GM19043 (cell line): ENCODE measurements around the gene UBR3.
"Not testable (repeated sequence)": the region's sequence is repeated elsewhere in the genome, so short reads cannot be mapped to it uniquely, and the experiment has no call there.

Source experiments
- ATAC-seq: cut with Tn5 transposase; IDR thresholded peaks from one replicate; pipeline ENCODE4 v1.9.1; 2021; ENCODE audit warnings: low read depth; ENCODE audit not compliant: unreplicated experiment

UBR3 gene

DNA sequence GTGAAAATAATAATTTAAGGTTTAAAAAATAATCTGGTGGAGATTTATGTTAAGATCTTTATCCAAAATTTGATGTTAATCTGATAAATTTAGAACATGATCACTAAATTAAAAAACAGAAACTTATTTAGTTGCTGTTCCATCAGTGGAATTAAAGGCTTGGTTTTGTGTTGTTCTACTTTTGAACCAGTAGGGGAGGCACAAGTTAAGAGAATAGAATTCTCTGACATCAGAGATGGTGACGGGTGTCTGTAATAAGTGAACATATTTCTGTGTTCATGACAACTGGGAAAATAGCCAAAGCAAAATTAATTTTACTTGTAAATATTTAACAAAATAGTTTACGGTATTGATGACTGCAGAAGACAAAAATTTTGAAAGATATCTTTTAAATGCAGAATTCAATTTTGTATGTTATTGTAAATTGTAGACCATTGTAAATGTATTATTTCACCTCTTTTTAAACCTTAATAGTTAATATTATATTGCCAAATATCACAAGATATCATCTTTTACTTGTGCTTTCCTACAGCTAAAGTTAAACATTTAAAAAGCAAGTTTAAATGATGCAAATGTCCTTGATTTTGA, 106.0 kb downstream of the UBR3 start:
- ATAC-seq, result peak; percentile 89

DNA sequence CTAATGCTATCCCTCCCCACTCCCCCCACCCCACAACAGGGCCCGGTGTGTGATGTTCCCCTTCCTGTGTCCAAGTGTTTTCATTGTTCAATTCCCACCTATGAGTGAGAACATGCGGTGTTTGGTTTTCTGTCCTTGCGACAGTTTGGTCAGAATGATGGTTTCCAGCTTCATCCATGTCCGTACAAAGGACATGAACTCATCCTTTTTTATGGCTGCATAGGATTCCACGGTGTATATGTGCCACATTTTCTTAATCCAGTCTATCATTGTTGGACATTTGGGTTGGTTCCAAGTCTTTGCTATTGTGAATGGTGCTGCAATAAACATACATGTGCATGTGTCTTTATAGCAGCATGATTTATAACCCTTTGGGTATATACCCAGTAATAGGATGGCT, 109.4 kb downstream of the UBR3 start:
- ATAC-seq, result not testable (repeated sequence)

DNA sequence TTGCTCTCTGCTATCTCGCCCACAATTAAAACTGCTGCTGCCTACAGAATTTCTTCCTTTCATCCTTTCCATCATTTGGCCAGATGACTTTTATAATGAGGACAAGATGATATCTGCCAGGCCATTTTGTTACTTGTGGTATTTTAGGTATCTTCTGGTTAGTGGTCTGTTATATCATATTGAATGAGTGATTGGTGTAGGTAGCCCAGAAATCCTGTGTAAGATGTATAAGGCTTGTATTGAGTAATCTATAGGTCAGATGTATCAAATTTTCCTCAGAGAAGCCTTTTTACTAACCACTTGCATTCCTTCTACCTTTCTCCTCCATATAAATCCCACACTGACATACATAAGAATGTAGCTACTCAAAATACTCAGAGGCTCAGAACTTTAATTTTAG, 118.3 kb downstream of the UBR3 start:
- ATAC-seq, result no peak

DNA sequence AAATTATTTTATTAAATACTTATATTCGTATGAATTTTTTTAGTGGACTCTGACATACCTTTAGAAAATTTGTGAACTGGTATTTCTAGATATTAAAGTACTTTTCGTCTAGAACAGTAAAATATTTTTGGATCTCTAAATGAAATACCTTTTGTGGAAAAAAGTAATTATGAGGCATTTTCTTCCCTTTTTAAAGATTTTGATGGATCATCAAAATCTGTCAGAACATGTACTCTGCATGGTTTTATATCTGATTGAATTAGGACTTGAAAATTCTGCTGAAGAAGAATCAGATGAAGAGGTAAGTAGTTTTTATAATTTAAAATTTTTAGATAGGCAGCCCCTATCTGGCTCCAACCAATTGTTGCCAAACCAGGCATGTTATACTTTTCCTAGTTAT, 118.8 kb downstream of the UBR3 start:
- no peak for ATAC-seq

DNA sequence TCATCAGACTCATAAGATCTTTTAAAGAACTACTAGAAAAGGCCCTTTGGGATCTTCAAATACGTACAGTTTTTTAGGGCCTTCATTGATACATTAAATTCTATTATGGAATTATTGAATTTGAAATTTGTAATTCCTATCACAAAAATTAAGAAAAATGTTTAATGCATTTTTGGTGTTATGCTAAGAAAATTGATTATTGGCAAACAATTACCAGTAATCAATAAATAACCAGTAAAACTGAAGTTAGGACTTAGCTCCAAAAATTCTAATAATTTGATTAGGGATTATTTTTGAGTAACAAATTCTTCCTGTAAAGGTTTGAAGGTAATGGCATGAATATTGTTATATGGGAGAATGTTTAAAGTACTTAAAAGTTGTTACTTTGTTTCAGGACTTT, 119.3 kb downstream of the UBR3 start:
- no peak for ATAC-seq

DNA sequence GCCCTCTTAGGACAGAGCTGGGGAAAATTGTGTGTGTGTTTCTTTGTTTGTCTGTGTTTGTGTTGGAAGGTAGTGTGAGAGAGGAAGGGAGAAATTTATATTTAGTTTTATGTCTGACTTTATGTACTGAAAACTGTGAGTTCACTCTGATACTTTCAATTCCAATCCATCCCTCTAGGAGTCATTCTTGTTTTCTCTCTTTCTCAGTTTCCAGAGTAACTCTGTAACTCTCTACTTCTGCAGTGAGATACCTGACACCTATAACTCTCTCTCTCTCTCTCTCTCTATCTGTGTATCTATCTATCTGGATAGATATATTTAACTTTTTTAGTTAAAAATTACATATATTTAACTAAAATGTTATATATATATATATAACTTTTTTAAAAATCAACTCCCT, 128.7 kb downstream of the UBR3 start:
- ATAC-seq, result no peak

DNA sequence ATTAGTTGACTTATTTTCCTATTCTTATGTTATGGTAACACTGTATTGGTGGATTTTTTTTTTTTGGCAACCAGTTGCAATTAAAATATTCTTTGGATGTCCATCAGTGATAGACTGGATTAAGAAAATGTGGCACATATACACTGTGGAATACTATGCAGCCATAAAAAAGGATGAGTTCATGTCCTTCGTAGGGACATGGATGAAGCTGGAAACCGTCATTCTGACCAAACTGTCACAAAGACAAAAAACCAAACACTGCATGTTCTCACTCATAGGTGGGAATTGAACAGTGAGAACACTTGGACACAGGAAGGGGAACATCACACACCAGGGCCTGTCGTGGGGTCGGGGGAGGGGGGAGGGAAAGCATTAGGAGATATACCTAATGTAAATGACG, 130.0 kb downstream of the UBR3 start:
- not testable (repeated sequence) for ATAC-seq

DNA sequence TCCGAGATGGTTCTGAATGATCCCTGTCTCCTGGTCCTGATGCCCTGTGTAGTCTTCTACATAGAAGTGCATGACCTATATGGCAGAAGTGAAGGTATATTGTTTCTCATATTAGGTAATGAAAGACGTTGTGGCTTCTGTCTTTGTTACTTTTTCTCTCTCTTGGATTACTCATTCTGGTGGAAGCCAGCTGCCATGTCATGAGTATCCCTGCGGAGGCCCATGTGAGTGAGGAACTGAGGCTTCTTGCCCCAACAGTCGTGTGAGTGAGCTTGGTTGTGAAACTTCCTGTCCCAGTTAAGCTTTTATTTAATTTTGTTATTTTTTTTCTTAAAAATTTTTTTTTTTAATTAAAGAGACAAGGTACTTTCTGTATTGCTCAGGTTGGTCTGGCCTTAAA, 134.7 kb downstream of the UBR3 start:
- ATAC-seq, result no peak

DNA sequence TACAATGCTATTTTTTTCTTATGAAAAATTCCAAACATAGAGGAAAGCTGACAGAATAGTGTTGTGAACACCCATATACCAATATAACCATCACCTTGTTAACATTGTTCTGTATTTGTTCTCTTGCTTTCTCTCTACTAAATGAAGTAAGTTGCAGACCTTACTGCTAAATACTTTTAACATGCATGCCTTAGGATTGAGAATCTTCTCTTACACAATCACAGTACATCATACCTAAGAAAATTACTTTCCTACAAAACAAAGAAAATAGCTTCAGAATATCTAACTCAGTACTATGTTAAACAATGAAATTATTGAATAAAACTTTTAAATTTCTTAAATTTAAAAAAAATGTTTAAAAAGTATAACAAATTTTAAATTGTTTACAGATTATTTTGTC, 136.5 kb downstream of the UBR3 start:
- no peak for ATAC-seq

DNA sequence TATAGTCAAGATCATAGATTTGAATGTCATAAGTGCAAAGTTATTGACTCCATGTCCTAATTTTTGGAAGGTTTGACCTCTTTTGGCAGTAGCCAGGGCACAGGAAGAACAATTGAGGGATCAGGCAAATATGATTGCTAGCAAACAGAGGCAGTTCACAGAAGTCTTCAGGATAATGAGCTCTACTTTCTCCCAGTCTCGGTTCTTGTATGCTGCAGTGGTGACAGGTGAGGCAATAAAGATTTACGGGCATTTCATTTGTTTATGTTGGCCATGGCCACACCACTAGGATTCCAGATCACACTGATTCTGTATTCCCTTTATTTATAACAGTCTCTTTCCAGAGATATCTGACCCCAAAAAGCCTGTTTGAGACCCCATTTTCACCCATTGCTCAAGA, 137.5 kb downstream of the UBR3 start:
- ATAC-seq, result no peak

DNA sequence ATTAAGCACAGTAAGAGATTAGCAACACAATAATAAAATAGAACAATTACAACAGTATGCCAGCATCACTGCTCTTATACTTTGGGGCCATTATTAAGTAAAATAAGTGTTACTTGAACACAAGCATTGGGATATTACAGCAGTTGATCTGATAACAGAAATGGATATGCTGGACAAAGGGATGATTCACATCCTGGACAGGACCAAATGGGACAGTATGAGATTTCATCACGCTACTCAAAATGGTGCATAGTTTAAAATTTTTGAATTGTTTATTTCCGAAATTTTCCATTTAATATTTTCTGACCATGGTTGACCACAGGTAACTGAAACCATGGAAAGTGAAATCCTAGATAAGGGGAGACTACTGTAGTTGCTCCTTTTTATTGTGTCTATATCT, 138.2 kb downstream of the UBR3 start:
- ATAC-seq, result no peak

DNA sequence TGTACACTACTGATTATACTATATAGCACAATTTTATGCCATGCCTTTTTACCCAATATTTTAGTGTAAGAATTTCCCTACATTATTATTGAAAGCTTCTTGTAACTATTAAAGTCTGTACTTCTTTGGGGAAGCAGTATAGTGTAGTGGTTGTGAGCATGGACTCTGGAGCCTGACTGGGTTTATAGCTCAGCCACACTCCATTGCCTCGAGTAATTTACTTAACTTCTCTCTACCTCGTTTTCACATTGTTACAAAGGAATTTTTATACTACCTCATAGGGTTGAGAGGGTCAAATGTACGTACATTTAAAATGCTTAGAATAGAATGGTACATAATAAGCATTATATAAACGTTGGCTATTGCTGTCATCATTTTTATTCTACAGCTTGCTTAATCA, 139.2 kb downstream of the UBR3 start:
- no peak for ATAC-seq

DNA sequence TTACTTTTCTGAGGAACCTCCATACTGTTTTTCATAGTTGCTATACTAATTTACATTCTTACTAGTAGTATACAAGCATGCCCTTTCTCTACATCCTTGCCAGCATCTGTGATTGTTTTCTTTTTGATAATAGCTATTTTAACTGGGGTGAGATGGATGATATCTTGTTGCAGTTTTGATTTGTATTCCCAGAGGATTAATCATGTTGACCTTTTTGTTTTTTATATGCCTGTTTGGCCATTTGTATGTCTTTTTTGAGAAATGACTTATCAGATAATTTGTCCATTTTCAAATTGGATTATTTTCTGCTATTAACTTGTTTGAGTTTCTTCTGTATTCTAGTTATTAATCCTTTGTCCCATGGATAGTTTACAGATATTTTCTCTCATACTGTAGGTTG, 141.5 kb downstream of the UBR3 start:
- ATAC-seq, result no peak

DNA sequence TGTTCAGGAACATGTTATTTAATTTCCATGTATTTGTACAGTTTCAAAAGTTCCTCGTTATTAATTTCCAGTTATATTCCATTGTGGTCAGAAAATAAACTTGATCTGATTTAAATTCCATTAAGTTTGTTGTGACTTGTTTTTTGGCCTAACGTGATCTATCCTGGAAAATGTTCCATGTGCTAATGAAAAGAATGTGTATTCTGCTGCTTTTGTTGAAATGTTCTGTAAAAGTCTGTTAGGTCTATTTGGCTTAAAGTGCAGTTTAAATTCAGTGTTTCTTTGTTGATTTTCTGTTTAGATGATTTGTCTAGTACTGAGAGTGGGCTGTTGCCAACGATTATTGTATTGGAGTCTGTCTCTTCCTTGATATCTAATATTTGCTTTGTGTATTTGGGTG, 148.0 kb downstream of the UBR3 start:
- ATAC-seq, result no peak

DNA sequence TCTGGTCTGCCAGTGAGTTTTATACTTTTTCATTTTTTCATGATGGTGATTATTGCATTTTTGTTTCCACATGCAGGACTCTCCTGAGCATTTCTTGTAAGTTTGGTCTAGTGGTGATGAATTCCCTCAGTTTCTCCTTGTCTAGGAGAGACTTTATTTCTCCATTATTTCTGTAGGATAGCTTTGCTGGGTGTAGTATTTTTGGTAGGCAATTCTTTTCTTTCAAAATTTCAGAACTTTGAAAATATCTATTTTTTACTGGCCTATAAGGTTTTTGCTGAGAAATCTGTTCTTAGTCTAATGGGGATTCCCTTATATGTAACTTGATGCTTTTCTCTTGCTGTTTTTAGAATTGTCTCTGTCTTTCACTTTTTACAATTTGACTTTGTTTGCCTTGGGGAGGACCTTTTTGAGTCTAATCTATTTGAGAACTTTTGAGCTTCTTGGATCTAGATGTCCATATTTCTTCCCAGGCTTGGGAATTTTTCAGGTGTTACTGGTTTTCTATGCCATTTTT, 149.1 kb downstream of the UBR3 start:
- ATAC-seq, result no peak

DNA sequence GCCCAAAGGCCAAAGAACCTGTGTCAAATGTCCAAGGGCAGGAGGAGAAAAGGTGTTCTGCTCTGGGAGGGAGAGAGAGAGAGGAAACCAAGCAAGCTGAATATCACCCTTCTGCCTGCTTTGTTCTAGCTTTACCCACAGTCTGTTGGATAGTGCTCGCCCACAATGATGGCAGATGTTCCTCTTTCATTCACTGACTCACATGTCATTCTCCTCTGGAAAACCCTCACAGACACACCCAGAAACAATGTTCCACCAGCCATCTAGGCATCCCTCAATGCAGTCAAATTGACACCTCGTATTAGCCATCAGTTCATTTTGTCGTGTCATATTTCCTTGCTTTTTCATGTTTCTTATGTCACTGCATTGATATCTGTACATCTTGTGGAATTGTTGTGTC, 150.3 kb downstream of the UBR3 start:
- ATAC-seq, result no peak

DNA sequence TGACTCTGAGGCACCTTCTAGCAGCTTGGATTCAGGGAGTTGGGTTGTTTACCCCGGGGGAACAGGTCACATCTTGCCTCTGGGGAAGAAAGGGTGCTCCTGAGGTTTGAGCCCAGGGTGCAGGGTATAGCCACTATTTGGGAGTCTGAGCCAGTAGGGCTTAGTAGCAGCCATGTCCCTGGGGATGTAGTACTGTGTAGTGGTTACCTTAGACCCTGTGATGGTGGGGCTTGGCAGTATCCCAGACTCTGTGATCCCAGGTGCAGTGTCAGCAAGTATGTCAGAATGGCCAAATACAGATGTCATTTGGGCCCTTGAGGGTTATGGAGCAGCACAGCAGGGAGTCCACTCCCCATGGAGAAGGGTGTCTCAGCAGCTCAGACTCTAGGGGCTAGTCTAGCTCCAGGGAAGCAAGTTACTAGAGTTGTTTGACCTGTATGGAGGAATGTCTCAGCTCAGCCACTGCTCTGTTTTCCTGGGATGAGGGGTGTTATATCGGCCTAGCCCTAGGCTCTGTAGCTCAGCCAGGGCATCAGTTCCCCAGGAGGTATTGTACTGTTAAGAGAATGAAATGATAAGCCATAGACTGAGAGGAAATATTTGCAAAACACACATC, 151.3 kb downstream of the UBR3 start:
- ATAC-seq, result no peak

DNA sequence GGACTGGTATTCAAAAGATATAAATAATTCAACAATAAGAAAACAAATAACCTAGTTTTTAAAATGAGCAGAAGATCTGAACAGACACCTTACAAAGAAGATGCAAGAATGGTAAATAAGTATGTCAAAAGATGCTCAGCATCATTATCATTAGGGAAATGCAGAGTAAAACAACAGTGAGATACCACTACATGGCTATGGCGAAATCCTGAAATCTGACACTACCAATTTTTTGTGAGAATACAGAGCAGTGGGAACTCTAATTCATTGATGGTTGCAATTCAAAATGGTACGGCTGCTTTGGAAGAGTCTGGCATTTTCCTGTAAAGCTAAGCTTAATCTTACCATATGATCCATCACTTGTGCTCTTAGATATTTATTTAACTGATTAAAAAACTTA, 151.8 kb downstream of the UBR3 start:
- ATAC-seq, result no peak

DNA sequence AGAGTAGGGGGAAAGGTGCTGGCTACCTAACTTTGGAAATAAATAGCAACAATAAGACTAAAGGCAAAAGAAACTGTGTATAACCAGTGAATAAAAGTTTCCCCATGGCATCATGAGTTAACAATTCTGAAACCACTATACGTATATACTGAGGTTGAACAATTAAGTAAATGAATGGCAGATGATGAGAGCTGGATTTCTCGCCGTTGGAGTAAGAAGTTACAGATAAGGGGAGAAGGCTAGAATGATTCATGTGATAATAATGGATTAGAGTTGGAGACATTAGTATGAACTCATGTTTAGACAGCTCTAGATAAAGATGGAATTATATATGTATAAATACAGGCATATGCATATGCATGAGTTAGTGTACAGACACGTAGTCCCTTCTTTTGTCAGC, 152.7 kb downstream of the UBR3 start:
- ATAC-seq, result no peak

DNA sequence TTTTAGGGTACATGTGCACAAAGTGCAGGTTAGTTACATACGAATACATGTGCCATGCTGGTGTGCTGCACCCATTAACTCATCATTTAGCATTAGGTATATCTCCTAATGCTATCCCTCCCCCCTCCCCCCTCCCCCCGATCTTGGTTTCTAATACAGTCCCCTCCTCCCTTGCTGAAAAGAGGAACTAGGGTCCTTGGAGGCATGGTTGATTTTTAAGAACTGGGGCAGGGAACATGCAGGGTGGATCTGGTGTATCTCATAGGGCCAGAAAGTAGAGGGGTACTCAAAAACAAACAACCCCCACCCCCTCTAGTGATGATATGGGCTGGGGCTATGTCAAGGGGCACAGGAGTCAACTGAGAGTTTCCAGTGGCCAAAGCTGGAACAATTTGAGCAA, 153.4 kb downstream of the UBR3 start:
- no peak for ATAC-seq

DNA sequence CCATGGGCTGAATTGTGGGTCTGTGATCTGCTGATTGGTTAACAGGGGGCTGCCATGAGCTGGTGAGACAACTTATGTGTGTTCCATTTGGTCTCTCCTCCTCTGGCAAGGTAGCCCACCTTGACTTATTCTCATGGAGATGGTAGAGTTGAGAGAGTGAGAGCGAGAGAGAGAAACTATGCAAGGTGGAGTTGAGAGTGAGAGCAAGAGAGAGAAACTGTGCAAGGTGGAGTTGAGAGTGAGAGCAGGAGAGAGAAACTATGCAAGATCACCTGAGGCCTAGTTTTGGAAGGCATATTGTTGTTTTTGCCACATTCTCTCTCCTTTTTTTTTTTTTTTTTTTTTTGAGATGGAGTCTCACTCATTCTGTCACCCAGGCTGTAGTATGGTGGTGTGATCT, 155.7 kb downstream of the UBR3 start:
- no peak for ATAC-seq

DNA sequence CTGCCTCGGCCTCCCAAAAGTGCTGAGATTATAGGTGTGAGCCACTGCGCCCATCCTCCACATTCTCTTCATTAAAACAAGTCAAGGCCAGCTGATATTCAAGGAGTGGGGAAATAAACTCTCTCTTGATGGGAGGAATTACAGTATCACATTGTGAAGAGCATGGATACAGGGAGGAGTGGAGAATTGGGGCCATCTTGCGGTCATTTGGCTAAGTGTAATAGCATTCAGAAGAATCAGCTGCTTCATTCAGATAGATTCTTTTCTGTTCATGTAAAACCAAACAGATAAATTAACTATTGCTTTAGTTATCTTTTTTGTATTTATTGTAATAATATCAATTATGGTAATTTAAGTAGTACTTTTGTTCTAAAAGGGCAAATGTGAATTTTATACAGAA, 156.3 kb downstream of the UBR3 start:
- no peak for ATAC-seq

DNA sequence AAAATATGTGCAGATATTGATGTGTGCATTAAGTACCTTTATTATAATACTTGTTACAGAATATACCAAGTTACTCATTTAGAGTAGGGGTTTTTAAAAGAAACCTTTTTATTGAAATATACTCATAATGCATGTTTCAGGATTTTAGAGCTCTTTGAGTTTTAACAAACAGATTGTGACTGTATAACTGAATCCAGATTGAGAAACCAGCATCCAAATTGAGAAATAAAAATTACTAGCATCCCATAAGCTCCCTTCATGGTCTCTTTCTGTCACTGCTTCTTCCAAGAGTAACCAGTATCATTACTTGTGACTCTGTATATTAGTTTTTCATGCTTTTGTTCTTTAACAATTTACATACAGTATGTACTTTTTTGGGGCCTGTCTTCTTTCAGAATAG, 156.9 kb downstream of the UBR3 start:
- no peak for ATAC-seq
